Body of pancreas (tissue), 4 donors: ENCODE data around the gene STAU1.

Experiments used
- CTCF ChIP-seq, 7 experiments: fragments of 450-650 bp in 4 of 7; fragments of 200-600 bp in 3 of 7; sonication (generic) in 3 of 7; IDR thresholded peaks; one replicate each; pipeline ENCODE4 v1.5.1; 2016 to 2019; ENCODE audit warnings: antibody characterized with exemption in 7 of 7
- POLR2A ChIP-seq, 3 donors: fragments of 450-650 bp; IDR thresholded peaks; one replicate each; pipeline ENCODE4 v1.6.1; 2016; ENCODE audit warnings: antibody characterized with exemption in 3 of 3, mild to moderate bottlenecking in 2 of 3

- TF ChIP-seq CTCF (IDR thresholded peaks at IDR 0.05), result no peak
- no peak for TF ChIP-seq POLR2A (IDR thresholded peaks at IDR 0.05)
Measured at GRCh38 chr20:49148601-49149000, 39.5 kb downstream of the STAU1 start.
